ENCODE data around the gene HM13. TPM values are rescaled to one million over a fixed set of nuclear protein-coding genes. Genes with fewer than 3 reads are reported as not detected.
A peak's percentile ranks its signal among the peaks of the same experiment; 100 is the strongest.
"Not testable (repeated sequence)": the region's sequence is repeated elsewhere in the genome, so short reads cannot be mapped to it uniquely, and the experiment has no call there.

Gene HM13
- total RNA-seq, 1 donor from 2014 or later: 193 TPM

DNA sequence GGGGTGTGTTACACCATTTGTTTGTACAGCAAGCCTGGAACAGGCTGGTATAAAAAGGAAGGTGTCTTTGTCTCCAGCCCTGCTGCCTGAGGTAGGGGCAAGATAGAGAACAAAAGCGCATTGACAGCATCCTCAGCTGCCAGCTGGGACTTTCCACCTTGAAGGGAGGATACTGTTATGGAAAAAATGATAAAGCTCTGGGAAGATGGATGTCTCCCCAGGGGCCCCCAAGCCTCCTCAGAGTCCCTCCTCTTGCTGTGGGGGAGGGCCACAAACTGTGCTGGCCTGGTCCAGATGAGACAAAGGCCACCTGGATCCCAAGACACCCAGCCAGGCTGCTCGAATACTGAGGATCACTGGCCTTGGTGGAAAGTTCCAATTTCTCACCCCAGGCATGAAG lies 26.1 kb upstream of the HM13 start:
- Mint-ChIP-seq H3K27ac (no peak overlapping the region), H3K9me3 (no peaks in the 10 kb centered on the region), H3K4me1 (peaks cover 3% of the 10 kb centered on the region), H3K36me3 (ENCODE audit: low read depth) (no peaks in the 10 kb centered on the region), H3K4me3 (no peak overlapping the region), H3K27me3 (peaks cover 5% of the 10 kb centered on the region)
- intact Hi-C loops (cut with micrococcal nuclease): no loop called here
- DNase-seq: no peak

DNA sequence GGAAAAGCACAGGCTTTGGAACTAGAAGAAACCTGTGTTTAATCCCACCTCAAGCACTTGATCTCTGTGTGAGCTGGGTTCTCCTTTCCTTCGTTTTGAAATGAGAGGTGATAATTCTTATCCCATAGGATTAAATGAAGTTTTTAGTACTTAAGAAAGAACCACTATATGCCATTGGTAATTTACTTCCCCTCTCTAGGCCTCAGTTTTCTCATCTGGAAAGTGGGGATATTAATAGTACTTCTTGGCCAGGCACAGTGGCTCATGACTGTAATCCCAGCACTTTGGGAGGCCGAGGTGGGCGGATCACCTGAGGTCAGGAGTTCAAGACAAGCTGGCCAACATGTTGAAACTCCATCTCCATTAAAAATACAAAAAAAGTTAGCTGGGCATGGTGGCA lies 25.1 kb upstream of the HM13 start:
- no peak for DNase-seq
- peaks cover 5% of the 10 kb centered on the region for H3K27me3 Mint-ChIP-seq
- H3K9me3 Mint-ChIP-seq: no peaks in the 10 kb centered on the region
- H3K4me3 Mint-ChIP-seq: no peak overlapping the region
- H3K4me1 Mint-ChIP-seq: peaks cover 3% of the 10 kb centered on the region
- intact Hi-C loops (cut with micrococcal nuclease): no loop called here
- H3K27ac Mint-ChIP-seq: no peak overlapping the region
- no peaks in the 10 kb centered on the region for H3K36me3 Mint-ChIP-seq (ENCODE audit: low read depth)

DNA sequence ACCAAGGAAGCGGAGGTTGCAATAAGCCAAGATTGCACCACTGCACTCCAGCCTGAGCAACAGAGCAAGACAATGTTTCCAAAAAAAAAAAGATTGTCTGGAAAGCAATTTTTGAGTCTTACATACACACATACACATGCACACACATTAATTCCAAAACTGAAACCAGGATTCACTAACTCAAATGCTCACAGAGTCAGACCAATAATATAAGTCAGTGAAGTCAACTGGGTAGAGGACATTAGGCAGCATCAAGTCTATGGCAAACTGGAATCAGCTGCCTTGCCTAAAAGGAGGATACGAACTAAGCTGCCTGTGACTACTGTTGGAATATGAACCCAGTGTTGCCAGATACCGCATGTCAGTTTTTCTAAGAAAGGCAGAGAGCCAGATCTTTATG lies 23.5 kb upstream of the HM13 start:
- intact Hi-C loops (cut with micrococcal nuclease): no loop called here
- no peaks in the 10 kb centered on the region for H3K36me3 Mint-ChIP-seq (ENCODE audit: low read depth)
- H3K4me3 Mint-ChIP-seq: no peak overlapping the region
- no peak for DNase-seq
- peaks cover 3% of the 10 kb centered on the region for H3K4me1 Mint-ChIP-seq
- peaks cover 10% of the 10 kb centered on the region for H3K27me3 Mint-ChIP-seq
- no peak overlapping the region for H3K27ac Mint-ChIP-seq
- H3K9me3 Mint-ChIP-seq: no peaks in the 10 kb centered on the region

DNA sequence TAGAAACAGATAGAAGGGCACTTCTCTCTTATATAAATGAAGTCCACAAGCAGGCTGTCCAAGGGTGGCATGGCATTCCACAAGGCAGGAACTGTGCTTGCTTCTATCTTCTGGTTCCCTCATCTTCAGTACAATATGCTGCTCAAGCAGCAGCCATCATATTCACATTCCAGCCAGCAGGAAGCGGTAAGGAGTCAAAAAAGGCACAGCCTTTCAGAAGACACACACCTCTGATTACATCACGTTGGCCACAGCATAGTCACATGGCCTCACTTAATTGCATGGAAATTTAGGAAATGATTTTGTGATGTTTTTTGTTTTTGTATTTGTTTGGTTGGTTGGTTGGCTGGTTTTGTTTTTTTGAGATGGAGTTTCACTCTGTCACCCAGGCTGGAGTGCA lies 20.1 kb upstream of the HM13 start:
- Mint-ChIP-seq H3K36me3 (ENCODE audit: low read depth) (no peaks in the 10 kb centered on the region), H3K27me3 (peaks cover 14% of the 10 kb centered on the region)

DNA sequence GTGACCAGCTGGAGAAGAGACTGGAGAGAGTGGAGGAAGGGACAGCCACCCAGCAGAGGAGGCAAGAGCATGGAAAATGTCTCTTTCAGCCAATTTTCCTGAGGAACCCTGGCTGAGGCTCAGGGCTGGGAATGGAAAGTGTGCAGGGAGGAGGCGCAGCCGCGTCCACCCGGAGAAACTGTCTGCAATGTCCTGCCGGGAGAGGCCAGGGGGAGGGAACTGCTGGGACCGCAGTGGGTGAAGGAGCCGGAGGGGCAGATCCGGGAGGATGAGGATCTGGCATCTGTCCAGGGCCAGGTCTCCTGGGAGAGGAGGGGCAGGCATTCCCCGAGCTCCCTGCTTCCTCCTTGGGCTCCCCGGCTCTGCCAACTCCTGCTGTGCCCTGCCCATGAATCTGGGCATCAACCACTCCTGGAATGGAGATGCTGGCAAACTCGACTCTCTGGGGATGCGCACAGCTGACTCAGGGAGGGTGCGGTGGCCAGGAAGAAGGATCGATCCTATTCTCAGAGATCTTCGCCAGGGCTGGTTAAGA lies 17.4 kb upstream of the HM13 start:
- Mint-ChIP-seq H3K36me3 (ENCODE audit: low read depth) (no peaks in the 10 kb centered on the region), H3K27ac (no peak overlapping the region), H3K4me1 (no peaks in the 10 kb centered on the region), H3K27me3 (peaks cover 14% of the 10 kb centered on the region), H3K9me3 (no peaks in the 10 kb centered on the region), H3K4me3 (no peak overlapping the region)
- intact Hi-C loops (cut with micrococcal nuclease): no loop called here
- no peak for DNase-seq

More for the DNA sequence above, 20.1 kb upstream of the HM13 start:
- Mint-ChIP-seq H3K4me1 (no peaks in the 10 kb centered on the region), H3K9me3 (no peaks in the 10 kb centered on the region), H3K27ac (no peak overlapping the region), H3K4me3 (no peak overlapping the region)
- intact Hi-C loops (cut with micrococcal nuclease): no loop called here
- DNase-seq: no peak

DNA sequence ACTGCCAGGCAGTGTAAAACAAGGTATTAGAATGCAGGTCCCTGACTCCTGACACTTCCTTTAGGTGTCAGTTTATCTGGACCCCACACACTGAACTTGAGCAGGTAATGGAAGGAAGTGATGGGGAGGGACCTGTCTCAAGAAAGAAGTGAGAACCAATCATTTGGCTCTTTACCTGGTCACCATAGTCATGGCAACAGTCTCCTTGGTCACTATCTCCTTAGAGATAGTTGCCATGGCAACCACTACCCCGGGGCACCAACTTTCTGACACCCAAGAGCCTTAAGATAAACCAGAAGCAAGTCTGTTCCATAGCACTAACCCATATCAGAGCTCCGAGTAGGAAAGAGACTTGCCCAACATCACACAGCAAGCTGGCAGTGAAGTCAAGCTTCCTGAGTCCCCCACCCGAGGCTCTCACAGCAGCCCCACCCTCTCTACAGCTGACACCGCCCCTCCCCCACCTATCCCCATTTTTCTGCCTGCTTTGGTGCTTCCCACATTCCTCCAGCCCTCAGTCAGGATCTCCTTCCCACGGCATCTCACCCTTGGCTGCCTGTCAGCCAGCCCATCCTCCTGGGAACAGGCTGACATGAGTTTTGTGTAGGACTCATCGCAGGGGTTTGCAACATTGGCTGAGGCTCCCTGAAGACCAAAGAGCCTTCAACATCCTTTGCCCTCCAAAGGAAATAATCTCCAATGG lies 16.3 kb upstream of the HM13 start:
- H3K36me3 Mint-ChIP-seq (ENCODE audit: low read depth): no peaks in the 10 kb centered on the region
- no peak for DNase-seq
- intact Hi-C loops (cut with micrococcal nuclease): no loop called here
- H3K4me1 Mint-ChIP-seq: no peaks in the 10 kb centered on the region
- no peak overlapping the region for H3K27ac Mint-ChIP-seq
- H3K4me3 Mint-ChIP-seq: no peak overlapping the region
- H3K27me3 Mint-ChIP-seq: peaks cover 14% of the 10 kb centered on the region
- H3K9me3 Mint-ChIP-seq: no peaks in the 10 kb centered on the region

DNA sequence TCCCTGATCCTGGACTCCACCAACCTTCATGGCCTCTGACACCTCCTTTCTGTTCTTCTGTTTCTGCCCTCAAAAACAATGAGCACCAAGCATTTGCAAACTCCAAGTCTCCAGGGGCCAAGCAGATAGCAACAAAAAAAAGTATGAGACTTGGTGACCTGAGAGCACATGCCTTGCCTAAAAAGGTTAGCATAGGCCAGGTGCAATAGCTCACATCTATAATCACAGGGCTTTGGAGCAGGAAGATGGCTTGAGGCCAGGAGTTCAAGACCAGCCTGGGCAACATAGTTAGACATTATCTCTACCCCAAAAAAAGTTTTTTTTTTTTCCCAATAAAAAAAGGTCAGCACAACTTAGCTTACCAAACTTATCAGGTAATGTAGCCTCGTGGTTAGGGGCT lies 13.7 kb upstream of the HM13 start:
- H3K36me3 Mint-ChIP-seq (ENCODE audit: low read depth): no peaks in the 10 kb centered on the region
- no peaks in the 10 kb centered on the region for H3K9me3 Mint-ChIP-seq
- H3K27ac Mint-ChIP-seq: no peak overlapping the region
- H3K27me3 Mint-ChIP-seq: peaks cover 15% of the 10 kb centered on the region
- intact Hi-C loops (cut with micrococcal nuclease): no loop called here
- peaks cover 3% of the 10 kb centered on the region for H3K4me1 Mint-ChIP-seq
- DNase-seq: no peak
- no peak overlapping the region for H3K4me3 Mint-ChIP-seq

DNA sequence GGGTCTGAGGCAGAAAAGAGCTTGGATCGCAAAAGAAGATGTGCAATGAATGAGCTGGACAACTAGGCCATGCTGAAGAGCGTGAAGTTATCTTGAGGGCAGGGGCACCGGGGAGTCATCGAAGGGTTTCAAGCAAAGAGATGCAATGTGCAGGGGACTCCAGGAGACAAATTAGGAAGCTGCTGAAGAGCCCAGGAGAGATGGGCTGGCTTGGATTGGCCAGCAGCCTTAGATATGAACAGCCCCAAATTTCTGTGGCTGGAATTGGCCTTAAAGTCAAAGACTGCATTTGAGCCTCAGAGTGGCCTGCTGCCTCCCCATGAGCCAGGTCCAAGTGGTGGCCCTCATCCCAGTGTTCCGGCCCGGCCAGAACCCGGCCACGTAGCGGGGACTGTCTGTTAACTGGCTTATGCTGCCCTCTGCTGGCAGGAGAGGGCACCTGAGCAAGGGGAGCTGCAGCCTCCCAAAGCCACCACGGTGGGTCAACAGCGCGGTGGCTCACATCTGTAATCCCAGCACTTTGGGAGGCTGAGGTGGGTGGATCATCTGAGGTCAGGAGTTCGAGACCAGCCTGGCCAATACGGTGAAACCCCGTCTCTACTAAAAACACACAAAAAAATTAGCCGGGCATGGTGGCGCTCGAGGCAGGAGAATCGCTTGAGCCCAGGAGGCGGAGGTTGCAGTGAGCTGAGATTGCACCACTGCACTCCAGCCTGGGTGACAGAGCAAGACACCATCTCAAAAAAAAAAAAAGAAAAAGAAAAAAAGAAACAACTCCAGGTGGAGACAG lies 11.2 kb upstream of the HM13 start:
- Mint-ChIP-seq H3K27me3 (peaks cover 14% of the 10 kb centered on the region), H3K27ac (peak overlapping the region; percentile 11)
- H3K9me3 Mint-ChIP-seq; H3K4me1 Mint-ChIP-seq; H3K4me3 Mint-ChIP-seq; H3K36me3 Mint-ChIP-seq (ENCODE audit: low read depth): not testable (repeated sequence)
- intact Hi-C loops (cut with micrococcal nuclease): loop anchor here (1.0 kb wide), 1 partner anchor 43 kb away; no protein-coding TSS in a partner anchor
- DNase-seq: peak; percentile 93

DNA sequence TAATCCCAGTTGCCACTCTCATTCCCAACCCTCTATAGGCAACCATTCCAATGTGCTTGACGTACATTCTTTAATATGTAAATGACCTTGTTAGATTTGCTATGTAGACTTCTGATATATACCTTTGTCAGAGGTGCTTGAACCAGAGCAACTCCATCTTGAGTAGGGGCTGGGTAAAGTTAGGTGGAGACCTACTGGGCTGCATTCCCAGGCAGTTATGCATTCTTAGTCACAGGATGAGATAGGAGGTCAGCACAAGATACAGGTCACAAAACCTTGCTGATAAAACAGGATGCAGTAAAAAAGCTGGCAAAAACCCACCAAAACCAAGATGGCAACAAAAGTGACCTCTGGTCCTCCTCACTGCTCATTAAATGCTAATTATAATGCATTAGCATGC lies 8.3 kb upstream of the HM13 start:
- DNase-seq: no peak
- H3K4me3 Mint-ChIP-seq: no peak overlapping the region
- peaks cover 16% of the 10 kb centered on the region for H3K27me3 Mint-ChIP-seq
- intact Hi-C loops (cut with micrococcal nuclease): no loop called here
- H3K36me3 Mint-ChIP-seq (ENCODE audit: low read depth): no peaks in the 10 kb centered on the region
- H3K9me3 Mint-ChIP-seq: no peaks in the 10 kb centered on the region
- no peak overlapping the region for H3K27ac Mint-ChIP-seq
- peaks cover 3% of the 10 kb centered on the region for H3K4me1 Mint-ChIP-seq

DNA sequence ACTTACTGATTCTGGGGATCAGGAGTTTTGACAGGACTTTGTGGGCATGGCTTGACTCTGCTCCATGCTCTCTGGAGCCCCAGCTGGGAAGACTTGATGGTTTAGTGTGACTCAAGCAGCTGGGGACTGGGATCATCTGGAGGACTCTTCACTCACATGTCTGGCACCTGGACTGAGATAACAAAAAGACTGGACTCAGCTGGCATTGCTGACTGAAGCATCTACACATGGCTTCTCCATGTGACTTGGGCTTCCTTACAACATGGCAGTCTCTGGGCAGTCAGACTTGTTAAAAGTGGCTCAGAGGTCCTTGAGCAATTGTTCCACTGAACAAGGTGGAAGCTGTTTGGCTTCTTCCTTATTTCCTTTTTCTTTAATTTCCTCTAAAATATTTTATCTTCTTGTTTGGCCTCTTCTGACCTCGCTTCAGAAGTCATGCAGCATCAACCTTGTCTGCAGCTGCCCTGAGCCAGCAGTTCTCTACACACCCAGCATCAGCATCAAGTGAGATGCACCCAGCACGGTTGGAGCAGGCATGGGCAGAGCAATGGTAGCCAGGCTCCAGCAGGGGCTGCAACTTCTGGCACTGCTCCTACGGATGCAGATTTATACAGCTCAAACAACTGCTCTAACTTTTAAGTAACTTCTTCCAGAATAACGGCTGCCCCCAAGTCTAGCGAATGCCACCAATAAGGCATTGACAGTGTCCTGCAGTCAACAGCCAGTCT lies 5.6 kb upstream of the HM13 start:
- Mint-ChIP-seq H3K9me3 (no peaks in the 10 kb centered on the region), H3K36me3 (ENCODE audit: low read depth) (no peaks in the 10 kb centered on the region), H3K4me1 (peaks cover 2% of the 10 kb centered on the region), H3K27ac (no peak overlapping the region), H3K4me3 (no peak overlapping the region), H3K27me3 (peaks cover 14% of the 10 kb centered on the region)
- intact Hi-C loops (cut with micrococcal nuclease): no loop called here
- DNase-seq: no peak

DNA sequence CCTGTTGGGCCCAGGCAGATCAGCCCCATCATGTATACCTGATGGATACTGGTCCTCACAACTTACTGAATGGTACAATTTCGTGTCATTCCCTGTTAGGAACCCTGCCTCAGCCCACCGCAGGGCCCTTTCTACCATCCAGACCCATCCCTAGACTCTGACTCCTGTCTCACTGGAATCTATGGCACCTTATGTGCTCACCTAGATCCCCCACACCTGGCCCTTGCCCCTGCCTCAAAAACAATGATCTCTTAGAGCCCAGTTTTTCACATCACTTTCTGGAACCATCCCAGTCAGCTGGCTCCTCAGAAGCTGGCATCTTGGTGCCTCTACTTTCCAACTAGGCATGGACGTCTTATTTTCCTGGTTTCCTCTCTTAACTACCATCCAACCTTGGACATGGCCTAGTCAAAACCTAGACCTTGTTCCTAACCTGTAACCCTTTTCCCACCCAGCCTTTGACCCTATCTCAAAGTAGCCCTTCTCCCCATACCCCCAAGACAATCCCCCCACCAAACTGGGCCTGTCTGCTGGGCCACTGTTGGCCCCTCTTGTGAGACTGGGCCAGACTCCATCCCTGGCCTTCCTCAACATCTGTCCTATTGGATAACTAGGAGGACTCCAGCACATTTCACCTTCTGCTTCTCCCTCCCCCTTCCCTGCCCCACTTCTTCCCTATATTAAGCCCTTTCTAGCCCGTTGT lies 981 bp downstream of the HM13 start:
- no peaks in the 10 kb centered on the region for H3K9me3 Mint-ChIP-seq
- intact Hi-C loops (cut with micrococcal nuclease): loop anchor here (2.0 to 10.0 kb wide), 3 partner anchors 50 to 208 kb away; partner anchors contain the start of genes BCL2L1 and ID1
- H3K27me3 Mint-ChIP-seq: no peaks in the 10 kb centered on the region
- peak; percentile 58 for DNase-seq
- H3K4me1 Mint-ChIP-seq: peaks cover 13% of the 10 kb centered on the region
- H3K36me3 Mint-ChIP-seq (ENCODE audit: low read depth): peaks cover 15% of the 10 kb centered on the region
- no peak overlapping the region for H3K4me3 Mint-ChIP-seq
- no peak overlapping the region for H3K27ac Mint-ChIP-seq

DNA sequence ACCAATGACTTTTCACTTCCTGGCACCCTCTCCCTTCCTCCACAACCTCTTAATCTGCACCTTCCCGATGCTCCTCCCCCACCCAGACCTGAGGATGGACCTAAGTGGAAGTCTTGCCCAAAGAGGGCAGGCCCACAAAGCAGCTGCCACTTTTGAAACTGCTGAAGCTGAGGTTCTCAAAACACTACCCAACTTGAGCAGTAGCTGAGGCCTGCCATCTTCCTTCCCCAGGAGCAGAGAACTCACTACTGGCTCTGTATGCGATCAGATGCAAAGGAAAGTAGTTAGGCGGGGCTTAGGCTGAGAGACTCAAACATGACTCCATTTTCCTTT lies 1.5 kb downstream of the HM13 start:
- Mint-ChIP-seq H3K4me1 (peaks cover 18% of the 10 kb centered on the region), H3K36me3 (ENCODE audit: low read depth) (peaks cover 20% of the 10 kb centered on the region)
- intact Hi-C loops (cut with micrococcal nuclease): loop anchor here (2.0 to 10.0 kb wide), 3 partner anchors 49 to 207 kb away; partner anchors contain the start of genes BCL2L1 and ID1

DNA sequence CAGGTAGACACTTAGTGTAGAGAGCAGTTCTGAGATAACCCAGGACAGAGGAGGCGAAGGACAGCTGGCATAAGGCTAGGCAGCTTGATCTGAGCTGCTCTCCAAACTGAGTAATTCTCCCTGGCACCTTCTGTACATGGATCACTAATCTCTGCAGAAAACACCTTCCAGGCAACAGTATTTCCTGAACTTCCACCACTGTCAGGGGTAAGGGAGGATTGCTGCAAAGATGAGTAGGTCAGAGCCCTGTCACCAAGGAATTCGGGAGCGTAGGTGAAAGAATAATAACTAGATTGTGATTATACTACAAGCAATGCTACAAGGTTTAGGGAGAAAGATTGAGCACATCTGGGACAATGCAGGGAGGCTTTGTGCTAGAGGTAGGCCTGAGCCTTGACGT lies 1.9 kb downstream of the HM13 start:
- no peaks in the 10 kb centered on the region for H3K9me3 Mint-ChIP-seq
- no peak for DNase-seq
- H3K27me3 Mint-ChIP-seq: no peaks in the 10 kb centered on the region
- H3K4me1 Mint-ChIP-seq: peaks cover 20% of the 10 kb centered on the region
- no peak overlapping the region for H3K4me3 Mint-ChIP-seq
- intact Hi-C loops (cut with micrococcal nuclease): loop anchor here (10.0 kb wide), 1 partner anchor 49 kb away; no protein-coding TSS in a partner anchor
- H3K36me3 Mint-ChIP-seq (ENCODE audit: low read depth): peaks cover 20% of the 10 kb centered on the region
- H3K27ac Mint-ChIP-seq: no peak overlapping the region

More for the DNA sequence above, 1.5 kb downstream of the HM13 start:
- Mint-ChIP-seq H3K27me3 (no peaks in the 10 kb centered on the region), H3K9me3 (no peaks in the 10 kb centered on the region), H3K4me3 (no peak overlapping the region), H3K27ac (no peak overlapping the region)
- DNase-seq: peak; percentile 77

All from activated CD4-positive, alpha-beta T cell treated with anti-CD3 and anti-CD28 coated beads, Interleukin-2, amount 10 ng/mL, durations not matched to agents 24 days and 14 days (primary cell).